Measurements from ENCODE around the gene ZBTB7C.

DNA sequence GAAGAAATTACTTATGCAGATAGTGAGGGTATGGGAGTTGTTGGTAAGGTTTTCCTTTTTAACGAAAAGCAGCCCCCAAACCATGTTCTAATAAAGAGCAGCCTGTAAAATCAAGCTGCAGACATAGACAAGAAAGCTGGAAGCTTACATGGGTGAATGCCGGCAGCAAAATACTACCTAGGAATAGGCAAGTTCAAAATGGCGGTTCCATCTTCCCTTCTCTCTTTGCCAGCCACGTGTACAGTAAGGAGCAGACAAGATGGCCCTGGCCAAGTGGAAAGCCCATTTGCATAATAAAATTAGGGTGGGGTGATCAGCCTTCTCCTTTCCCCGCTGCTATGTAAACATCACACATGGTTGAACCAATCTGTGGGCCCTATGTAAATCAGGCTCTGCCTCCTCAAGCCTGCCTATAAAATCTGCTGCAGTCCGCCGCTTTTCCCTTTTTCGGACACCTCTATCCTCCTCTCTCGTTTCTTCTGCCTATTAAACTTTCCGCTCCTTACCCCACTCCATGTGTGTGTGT, 155.0 kb downstream of the ZBTB7C start:
- TF ChIP-seq, protein P1, sequence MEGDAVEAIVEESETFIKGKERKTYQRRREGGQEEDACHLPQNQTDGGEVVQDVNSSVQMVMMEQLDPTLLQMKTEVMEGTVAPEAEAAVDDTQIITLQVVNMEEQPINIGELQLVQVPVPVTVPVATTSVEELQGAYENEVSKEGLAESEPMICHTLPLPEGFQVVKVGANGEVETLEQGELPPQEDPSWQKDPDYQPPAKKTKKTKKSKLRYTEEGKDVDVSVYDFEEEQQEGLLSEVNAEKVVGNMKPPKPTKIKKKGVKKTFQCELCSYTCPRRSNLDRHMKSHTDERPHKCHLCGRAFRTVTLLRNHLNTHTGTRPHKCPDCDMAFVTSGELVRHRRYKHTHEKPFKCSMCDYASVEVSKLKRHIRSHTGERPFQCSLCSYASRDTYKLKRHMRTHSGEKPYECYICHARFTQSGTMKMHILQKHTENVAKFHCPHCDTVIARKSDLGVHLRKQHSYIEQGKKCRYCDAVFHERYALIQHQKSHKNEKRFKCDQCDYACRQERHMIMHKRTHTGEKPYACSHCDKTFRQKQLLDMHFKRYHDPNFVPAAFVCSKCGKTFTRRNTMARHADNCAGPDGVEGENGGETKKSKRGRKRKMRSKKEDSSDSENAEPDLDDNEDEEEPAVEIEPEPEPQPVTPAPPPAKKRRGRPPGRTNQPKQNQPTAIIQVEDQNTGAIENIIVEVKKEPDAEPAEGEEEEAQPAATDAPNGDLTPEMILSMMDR (IDR thresholded peaks at IDR 0.05): no peak
- no peak for TF ChIP-seq POLR2A (IDR thresholded peaks at IDR 0.05)

Measured in body of pancreas (tissue), 4 donors.